Prostate gland (tissue), 2 donors: ENCODE results near the gene MPP2. TPM values are rescaled to one million over a fixed set of nuclear protein-coding genes. Genes with fewer than 3 reads are reported as not detected.

ENCODE experiments used
- DNase-seq: peaks from one replicate; pipeline ENCODE4 v3.0.0-alpha.2; 2019; ENCODE audit warnings: low spot score
- H3K27ac ChIP-seq, 2 donors: fragments of 200-600 bp; sonication (generic); 2 replicates each; pipeline ENCODE4 v1.5.1; 2017 to 2019
- H3K27me3 ChIP-seq: fragments of 200-600 bp; sonication (generic); replicated peaks from 2 replicates; pipeline ENCODE4 v1.5.1; 2019; ENCODE audit not compliant: insufficient read depth
- H3K36me3 ChIP-seq, 2 donors: fragments of 200-600 bp; sonication (generic); 1 replicate in 1 of 2; 2 replicates in 1 of 2; pipeline versions ENCODE4 v1.5.1 to v1.8.1; 2017 to 2019
- H3K4me1 ChIP-seq: fragments of 200-600 bp; sonication (generic); replicated peaks from 2 replicates; pipeline ENCODE4 v1.5.1; 2019
- H3K4me3 ChIP-seq, 2 donors: fragments of 200-600 bp; sonication (generic); 2 replicates each; pipeline ENCODE4 v1.5.1; 2017 to 2019
- H3K9me3 ChIP-seq: fragments of 200-600 bp; sonication (generic); 2 replicates; pipeline ENCODE4 v1.5.1; 2017
- POLR2A ChIP-seq: fragments of 450-650 bp; IDR thresholded peaks from one replicate; pipeline ENCODE4 v1.6.1; 2016; ENCODE audit warnings: antibody characterized with exemption, mild to moderate bottlenecking
- POLR2AphosphoS5 ChIP-seq: sonication (generic); formaldehyde crosslinking; IDR thresholded peaks from one replicate; pipeline ENCODE4 v1.6.1; 2017; ENCODE audit warnings: antibody characterized with exemption
- WGBS: methylation state at CpG from one replicate; pipeline ENCODE4 v1.1.5; 2018; 5-methylcytosine and 5-hydroxymethylcytosine counted together
- intact Hi-C: fragments of 100-400 bp; cut with DNase I; formaldehyde crosslinking; loops from one replicate; pipeline ENCODE4 v1.14.2; 2022
- total RNA-seq, 2 donors: library from RNA; depleted of rRNA; stranded (reverse); fragments of >200 nt; gene quantifications; one replicate each; pipeline ENCODE4 v1.1.0, GENCODE V29; 2016
- TF ChIP-seq, protein P1 (sequence below), 4 experiments: fragments of 200-600 bp in 2 of 4; fragments of 450-650 bp in 2 of 4; sonication (generic) in 2 of 4; IDR thresholded peaks; 1 replicate in 3 of 4; 2 replicates in 1 of 4; pipeline ENCODE4 v1.5.1; 2016 to 2019; ENCODE audit warnings: antibody characterized with exemption in 4 of 4, mild to moderate bottlenecking in 2 of 4, moderate library complexity in 2 of 4

The MPP2 gene
- total RNA-seq, 2 donors from 2014 or later: 14.9 to 17.7 TPM

DNA sequence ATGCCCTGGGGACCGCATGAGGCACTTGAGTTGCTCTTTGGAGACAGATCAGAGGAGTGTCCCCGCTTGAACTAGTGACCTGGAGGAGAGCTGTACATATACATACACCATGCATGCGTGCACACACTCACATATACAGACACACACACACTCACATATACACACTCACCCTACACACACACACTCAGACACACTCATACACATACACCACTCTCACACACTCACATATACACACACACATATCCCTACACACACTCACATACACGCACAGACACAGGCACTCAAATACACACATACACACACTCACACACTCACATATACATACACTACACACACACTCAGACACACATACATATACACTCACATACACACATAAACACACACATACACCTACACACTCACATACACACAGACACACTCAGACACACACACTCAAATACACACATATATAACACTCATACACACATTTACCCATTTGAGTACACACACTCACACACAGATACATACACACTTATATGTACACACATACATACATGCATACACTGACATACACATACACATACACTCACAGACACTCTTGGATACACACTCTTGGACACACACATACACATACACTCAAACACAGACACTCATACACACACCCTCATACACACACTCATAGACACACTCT lies 5.4 kb upstream of the MPP2 start:
- Histone ChIP-seq H3K4me1 (no peaks in the 10 kb centered on the region), H3K4me3 (no peak overlapping the region), H3K9me3 (no peaks in the 10 kb centered on the region), H3K27me3 (no peaks in the 10 kb centered on the region), H3K36me3 (no peaks in the 10 kb centered on the region), H3K27ac (no peak overlapping the region)
- WGBS: 57% methylated on average over 4 of the region's 4 CpGs
- intact Hi-C loops: no loop called here
- no peak for DNase-seq
- TF ChIP-seq POLR2AphosphoS5 (no peak), POLR2A (no peak)

DNA sequence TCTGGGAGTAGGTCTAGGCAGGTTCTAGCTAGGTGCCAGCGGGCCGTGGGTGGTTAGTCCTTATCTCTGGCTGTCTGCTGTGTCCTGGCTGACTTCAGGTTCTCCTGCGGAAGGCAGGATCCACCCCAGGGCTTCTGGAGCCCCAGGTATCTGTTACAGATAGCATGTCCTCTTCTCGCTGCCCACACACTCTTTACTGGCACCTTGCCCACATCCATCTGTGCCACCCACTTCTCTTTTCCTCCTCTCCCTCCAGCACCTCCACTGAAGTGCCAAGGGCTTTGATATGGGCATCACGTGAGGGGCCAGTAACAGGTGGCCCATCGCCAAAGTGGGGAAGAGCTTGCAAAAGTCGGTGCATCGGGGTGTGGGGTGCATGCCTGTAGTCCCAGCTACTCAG lies 4.6 kb upstream of the MPP2 start:
- intact Hi-C loops: no loop called here
- DNase-seq: no peak
- TF ChIP-seq, protein P1, sequence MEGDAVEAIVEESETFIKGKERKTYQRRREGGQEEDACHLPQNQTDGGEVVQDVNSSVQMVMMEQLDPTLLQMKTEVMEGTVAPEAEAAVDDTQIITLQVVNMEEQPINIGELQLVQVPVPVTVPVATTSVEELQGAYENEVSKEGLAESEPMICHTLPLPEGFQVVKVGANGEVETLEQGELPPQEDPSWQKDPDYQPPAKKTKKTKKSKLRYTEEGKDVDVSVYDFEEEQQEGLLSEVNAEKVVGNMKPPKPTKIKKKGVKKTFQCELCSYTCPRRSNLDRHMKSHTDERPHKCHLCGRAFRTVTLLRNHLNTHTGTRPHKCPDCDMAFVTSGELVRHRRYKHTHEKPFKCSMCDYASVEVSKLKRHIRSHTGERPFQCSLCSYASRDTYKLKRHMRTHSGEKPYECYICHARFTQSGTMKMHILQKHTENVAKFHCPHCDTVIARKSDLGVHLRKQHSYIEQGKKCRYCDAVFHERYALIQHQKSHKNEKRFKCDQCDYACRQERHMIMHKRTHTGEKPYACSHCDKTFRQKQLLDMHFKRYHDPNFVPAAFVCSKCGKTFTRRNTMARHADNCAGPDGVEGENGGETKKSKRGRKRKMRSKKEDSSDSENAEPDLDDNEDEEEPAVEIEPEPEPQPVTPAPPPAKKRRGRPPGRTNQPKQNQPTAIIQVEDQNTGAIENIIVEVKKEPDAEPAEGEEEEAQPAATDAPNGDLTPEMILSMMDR (IDR thresholded peaks at IDR 0.05): no peak
- no peak for TF ChIP-seq POLR2AphosphoS5
- H3K4me1 ChIP-seq: no peaks in the 10 kb centered on the region
- no peaks in the 10 kb centered on the region for H3K27me3 ChIP-seq
- H3K36me3 ChIP-seq: no peaks in the 10 kb centered on the region
- H3K27ac ChIP-seq: no peak overlapping the region
- H3K9me3 ChIP-seq: no peaks in the 10 kb centered on the region
- WGBS: 42% methylated on average over 8 of the region's 8 CpGs
- no peak overlapping the region for H3K4me3 ChIP-seq

GRCh38 chr17:43909537-43910231 lies 2.3 kb upstream of the MPP2 start:
- no peaks in the 10 kb centered on the region for H3K36me3 ChIP-seq
- no peaks in the 10 kb centered on the region for H3K27me3 ChIP-seq
- TF ChIP-seq POLR2A (no peak), POLR2AphosphoS5 (no peak)
- TF ChIP-seq, protein P1 (IDR thresholded peaks at IDR 0.05): no peak
- DNase-seq: no peak
- intact Hi-C loops: no loop called here
- no peak overlapping the region for H3K27ac ChIP-seq
- peaks cover 6% of the 10 kb centered on the region for H3K4me1 ChIP-seq
- 63% methylated on average over 7 of the region's 7 CpGs for WGBS
- no peaks in the 10 kb centered on the region for H3K9me3 ChIP-seq
- H3K4me3 ChIP-seq: no peak overlapping the region

GRCh38 chr17:43907998-43908721 lies 824 bp upstream of the MPP2 start:
- TF ChIP-seq POLR2AphosphoS5: peak; percentile 77
- TF ChIP-seq, protein P1 (IDR thresholded peaks at IDR 0.05): no peak
- TF ChIP-seq POLR2A: peak; percentile 16
- Histone ChIP-seq H3K4me1 (peaks cover 6% of the 10 kb centered on the region), H3K9me3 (no peaks in the 10 kb centered on the region), H3K4me3 (peak overlapping the region; percentile 52 to 56), H3K27me3 (no peaks in the 10 kb centered on the region), H3K36me3 (no peaks in the 10 kb centered on the region), H3K27ac (peak overlapping the region; percentile 79 to 86)
- WGBS: 13% methylated on average over 26 of the region's 26 CpGs
- intact Hi-C loops: no loop called here
- peak; percentile 64 for DNase-seq

- DNase-seq: no peak
- no peaks in the 10 kb centered on the region for H3K9me3 ChIP-seq
- no peaks in the 10 kb centered on the region for H3K36me3 ChIP-seq
- peak overlapping the region; percentile 52 to 56 for H3K4me3 ChIP-seq
- H3K4me1 ChIP-seq: peaks cover 6% of the 10 kb centered on the region
- TF ChIP-seq POLR2A: no peak
- no peaks in the 10 kb centered on the region for H3K27me3 ChIP-seq
- intact Hi-C loops: no loop called here
- H3K27ac ChIP-seq: peak overlapping the region; percentile 79 to 86
- under 1% methylated on average over 26 of the region's 29 CpGs for WGBS
These were observed 348 bp downstream of the MPP2 start for GRCh38 chr17:43906951-43907424.
